Hepatic stellate cell (primary cell): ENCODE data around the gene SSBP2.
"Not testable (repeated sequence)": the region's sequence is repeated elsewhere in the genome, so short reads cannot be mapped to it uniquely, and the experiment has no call there.

Experiments used
- DNase-seq: peaks from one replicate; pipeline ENCODE4 v3.0.0; 2011; ENCODE audit warnings: low spot score

The SSBP2 gene

DNA sequence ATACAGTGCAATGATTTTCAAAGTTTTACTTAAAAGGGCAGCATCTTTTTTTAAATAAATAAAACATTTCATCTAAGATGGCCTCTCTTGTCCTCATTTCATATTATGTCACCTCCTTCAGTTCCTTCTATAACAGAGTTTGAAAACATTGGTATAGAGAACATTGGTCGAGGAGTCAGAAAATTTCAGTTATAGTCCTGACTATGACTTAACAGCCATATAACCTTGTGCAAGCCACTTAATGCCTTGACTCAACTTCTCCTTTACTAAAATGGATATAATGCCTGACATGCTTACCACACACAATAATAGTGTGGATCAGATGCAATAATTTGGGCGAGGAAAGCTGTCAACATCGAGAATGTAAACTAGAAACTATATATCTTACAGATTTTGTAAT lies 22.6 kb downstream of the SSBP2 start:
- DNase-seq = no peak

DNA sequence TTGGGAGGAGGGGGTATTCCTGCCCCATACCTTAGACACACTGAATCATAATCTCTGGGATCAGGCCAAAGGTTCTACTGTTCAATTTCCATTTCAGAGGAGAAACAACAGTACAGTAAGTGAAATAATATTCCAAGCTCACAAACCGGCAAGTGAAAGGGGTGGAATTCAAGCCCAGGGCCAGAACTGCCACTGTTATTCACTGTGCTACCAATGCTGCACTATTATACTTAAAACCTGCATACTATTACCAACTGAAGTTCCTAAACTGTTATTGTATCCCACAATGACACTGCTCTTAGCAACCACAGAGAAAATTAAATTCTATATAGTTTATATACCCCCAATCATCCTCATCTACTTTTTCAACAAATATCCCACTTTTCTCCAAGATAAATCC lies 24.6 kb downstream of the SSBP2 start:
- DNase-seq = no peak

DNA sequence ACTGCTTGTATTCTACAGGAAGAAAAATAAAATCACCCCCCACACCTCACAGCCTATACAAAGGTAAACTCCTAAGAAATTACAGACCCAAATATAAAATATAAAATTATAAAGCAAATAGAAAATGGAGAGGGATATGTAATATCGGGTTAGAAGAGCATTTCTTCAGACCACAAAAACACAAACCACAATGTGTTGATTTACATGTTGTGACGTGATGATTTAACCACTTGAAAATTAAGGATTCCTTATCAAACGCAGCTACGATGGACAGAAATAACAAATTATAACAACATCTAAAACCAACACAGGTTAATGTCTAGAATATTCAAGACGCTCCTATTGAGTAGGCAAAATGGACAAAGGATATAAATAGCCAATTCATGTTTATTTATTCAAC lies 26.3 kb downstream of the SSBP2 start:
- no peak for DNase-seq

DNA sequence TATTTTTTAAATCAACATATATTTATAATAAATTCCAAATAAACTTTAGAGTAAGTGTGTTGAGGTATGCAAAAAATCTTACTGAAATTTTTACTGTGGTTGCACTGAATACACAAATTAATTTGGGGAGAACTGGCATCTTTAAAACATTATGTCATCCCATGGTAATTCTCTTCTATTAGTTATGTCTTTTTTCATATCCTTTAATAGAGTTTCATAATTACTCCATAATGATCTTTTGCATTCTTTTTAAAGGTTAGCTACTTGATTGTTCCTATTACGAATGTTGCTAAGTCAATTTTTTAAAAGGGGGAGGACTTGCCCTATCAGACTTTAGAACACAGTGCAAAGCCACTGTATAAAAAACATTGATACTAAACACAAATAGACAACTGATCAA lies 26.8 kb downstream of the SSBP2 start:
- DNase-seq = no peak

DNA sequence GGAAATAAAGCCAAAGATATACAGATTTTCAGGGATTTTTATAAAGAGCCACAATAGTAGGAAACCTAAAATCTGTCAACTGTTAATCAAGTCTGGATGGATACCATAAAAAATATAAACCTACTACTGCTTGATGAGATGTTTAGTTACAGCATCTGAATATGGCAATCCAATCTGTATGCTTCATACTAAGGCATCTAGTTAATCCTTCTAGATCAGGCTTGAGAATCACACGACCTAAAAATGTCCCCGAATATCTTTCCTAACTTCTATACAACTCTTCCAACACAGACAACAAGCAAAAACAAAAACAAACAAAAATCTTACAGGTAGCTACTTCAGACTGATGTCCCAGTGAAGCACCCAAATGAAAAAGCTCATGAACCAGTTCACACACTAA lies 29.8 kb downstream of the SSBP2 start:
- DNase-seq = no peak

DNA sequence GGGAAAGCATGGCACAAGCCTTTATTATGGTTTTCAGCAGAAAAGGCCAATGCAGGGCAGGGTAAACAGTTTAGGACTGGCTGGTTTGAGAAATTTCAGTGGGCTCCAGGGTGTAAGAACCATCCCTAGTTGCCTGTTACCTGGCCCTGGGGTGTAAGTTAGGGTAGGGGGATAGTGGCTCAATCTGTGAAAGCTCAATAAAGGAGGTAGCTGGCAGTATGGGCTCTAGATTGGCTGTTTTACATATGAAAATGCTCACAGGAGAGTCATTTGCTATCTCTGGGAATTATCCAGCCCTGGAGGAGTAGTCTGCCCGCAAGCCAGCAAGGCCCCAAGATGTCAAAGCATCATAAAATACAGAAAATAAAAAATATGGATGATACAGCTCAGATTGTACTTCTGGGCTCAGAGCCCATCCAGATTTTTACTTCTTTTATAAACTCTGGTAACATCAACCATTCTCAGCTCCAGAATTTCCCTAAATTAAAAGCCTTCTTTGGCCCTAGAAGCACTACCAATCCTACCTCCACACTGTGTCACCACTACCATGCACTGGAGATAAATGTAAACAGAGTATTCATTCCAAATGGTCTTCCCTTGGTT lies 31.1 kb downstream of the SSBP2 start:
- DNase-seq = no peak

DNA sequence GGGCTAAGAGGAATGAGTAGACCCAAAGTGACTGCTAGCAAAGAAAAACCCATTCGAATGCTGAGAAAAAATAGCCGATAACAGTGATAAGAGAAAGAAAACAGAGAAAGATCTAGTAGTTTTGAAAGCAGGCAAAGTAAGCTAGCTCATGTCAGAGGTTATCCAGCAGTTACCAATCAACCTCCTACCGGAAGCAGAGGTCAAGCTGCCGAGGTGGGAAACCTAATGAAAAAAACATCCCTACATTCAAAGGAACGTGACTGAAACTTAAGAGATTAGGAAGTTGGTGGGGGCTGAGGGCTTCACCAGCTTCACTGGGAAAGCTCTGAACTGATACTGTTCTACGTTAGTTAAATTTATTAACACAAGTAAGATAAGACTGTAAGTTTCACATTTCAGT lies 32.6 kb downstream of the SSBP2 start:
- no peak for DNase-seq

DNA sequence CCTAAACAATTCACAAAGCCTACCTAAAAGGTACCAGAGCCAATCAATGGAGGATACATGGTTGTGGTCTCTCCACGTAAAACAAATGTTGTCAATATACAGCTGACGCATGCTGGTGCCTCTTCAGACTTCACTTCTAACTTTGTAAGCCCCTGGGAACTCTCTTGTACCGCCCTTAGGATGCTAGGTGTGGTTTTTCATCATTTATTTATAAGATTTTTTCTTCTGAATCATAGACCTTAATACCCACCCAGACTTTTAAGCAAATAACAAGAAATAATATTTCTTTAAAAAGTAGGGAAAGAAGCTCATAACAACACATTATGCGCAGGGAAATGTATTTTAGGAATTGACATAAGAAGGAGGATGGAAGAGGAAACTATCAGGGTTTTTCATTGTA lies 33.0 kb downstream of the SSBP2 start:
- DNase-seq = no peak

DNA sequence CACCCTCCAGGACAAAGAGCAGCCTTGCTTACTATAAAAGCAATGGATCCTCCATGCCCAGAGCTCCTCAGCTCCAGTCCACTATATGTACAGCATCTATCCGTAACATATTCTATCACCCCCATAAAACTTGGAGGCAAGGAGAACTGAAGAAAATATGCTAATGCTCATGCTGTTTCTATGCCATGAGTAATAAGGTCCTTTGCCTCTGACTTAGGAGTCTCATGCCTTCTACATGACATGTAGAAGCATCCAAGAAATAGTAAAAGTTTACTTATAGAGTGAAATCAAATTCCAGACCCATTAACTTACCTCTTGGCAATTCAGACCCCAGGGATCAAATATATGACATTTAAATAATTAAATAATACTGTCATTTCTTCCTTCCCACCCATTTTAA lies 33.7 kb downstream of the SSBP2 start:
- DNase-seq = peak; percentile 17

DNA sequence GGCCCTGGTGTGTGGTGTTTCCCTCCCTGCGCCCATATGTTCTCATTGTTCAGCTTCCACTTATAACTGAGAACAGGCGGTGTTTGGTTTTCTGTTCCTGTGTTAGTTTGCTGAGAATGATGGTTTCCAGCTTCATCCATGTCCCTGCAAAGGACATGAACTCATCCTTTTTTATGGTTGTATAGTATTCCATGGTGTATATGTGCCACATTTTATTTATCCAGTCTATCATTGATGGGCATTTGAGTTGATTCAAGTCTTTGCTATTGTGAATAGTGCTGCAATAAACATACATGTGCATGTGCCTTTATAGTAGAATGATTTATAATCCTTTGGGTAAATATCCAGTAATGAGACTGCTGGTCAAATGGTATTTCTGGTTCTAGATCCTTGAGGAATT lies 36.8 kb downstream of the SSBP2 start:
- not testable (repeated sequence) for DNase-seq

DNA sequence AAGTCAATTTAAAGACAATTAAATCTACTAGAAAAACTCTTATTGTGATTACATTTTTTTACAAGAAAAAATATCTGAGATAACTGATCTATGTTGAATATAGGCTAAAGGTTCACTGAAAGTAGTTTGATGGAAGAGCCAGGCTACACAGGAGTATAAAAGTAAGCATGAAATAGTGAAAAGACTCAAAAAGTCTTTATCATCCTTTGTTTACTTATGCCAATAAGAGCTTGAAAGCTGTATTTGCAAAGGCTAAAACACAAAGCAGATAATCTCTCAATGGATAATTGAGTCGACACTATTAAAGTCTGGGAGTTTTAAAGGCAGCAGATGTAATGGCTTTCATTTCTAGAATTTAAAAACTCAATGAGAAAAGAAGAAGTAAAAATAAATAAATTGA lies 42.0 kb downstream of the SSBP2 start:
- DNase-seq = no peak

DNA sequence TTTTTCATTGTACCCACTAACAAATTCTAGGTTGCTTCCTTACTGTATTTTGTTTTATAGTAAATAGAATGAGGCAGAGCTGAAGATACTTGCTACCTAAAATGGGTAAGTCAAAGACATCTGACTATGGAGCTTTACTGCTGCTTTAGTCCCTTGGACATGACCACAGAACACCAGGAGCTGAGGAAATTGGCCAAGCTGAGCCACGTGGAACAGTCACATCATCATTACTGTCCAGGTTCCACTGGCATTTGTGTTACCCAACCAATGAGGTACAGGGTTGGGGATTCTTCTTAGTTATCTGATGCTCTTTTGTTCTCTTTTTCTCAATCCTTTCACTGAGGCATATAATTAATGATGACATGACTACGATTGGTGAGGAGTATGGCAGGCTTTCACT lies 47.1 kb downstream of the SSBP2 start:
- no peak for DNase-seq

DNA sequence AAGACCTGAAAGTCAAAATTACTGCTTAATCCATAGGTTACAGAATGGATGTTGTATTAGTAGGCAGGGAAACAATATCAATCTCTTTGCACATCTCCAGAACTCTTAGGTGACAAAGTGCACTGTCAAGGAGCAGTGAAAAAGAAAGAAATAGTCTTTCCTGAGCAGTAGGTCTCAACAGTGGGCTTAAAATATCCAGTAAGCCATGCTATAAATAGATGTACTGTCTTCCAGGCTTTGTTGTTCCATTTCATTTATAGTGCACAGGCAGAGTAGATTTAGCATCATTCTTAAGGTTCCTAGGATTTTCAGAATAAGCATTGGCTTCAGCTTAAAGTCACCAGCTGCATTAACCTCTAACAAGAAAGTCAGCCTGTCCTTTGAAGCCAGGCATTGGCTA lies 50.7 kb downstream of the SSBP2 start:
- no peak for DNase-seq

DNA sequence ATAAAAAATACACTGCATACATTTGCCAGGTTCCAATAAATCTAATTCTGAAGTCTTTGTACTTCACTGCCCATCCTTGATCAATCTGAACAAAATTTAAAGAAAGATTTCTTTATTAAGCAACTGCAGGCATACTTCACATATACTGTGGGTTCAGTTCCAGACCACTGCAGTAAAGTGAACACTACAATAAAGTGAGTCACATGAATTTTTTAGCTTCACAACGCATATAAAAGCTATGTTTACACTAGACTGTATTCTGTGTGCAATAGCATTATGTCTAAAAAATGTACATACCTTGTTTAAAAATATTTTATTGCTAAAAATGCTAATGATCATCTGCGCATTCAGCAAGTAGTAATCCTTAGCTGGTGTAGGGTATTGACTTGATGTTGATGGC lies 52.1 kb downstream of the SSBP2 start:
- DNase-seq = no peak

DNA sequence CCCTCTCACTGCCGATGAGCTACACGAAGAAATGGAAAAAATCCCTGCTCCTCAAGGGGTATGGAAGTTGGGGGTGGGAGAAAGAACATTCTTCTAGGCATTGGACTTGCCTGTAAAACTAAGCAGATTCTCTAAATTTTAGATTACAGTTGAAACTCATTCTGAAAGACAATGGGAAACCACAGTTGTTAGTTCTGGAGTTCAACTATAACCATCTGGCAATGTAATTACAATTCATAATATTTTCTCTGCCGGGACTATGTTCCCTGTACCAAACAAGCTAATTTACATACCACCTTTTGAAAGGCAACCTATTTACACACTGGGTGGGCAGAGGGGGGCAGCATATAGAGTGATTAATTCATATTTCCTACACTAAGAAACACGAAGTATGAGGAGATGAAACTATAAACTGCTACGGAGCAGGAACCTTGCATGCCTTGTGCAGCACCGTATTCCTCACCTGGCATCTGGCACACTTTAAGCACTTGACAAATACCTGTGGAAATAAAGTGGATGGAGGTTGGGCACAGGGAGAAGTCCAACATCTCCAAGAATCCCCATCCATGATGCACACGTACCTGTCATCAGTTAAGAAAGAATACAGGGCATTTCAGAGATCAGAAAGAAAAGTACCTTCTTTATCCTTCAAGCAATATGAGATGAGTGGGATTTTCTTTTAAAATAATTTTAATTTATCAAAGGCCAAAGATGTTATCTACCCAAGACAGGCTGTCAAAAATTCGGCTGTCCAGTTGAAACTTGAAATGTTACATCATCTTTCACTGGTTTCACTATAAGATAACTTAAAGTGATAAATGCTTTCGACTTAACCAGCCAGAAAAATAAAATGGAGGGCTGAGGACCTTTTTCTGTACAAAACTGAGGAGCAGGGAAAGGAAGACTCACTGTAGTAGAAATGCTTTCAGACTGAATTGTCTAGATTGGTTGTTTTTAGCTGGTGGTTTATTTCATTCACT lies 54.2 kb downstream of the SSBP2 start:
- DNase-seq = no peak

DNA sequence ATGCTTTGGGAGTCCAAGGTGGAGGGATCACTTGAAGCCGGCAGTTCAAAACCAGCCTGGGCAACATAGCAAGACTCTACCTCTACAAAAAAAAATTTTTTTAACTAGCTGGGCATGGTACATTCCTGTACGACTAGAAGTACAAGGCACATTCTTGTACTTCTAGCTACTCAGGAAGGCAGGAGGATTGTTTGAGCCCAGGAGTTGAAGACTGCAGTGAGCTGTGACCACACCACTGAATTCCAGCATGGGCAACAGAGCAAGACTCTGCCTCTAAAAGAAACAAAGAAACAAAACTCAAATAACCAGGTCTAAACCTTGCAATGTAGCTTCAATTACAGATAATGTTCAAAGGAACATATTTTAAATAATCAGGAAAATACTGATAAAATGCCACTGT lies 56.2 kb downstream of the SSBP2 start:
- no peak for DNase-seq

DNA sequence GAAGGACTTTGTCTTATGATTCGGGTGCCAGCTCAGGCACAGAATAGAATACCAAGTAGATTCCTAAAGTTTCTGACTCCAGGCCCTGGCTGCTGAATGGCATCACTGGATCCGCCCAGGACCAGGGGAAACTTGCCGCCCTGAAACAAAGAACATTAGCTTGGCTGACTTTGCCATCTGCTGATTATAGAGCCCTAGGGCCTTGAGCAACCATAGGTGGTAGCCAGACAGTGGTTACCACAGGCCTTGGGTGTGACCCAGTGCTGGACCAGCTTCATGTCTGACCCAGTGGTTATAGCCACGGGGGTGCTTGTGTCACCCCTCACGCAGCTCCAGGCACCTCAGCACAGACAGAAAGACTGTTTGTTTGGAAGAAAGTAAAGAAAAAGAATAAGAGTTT lies 62.7 kb downstream of the SSBP2 start:
- DNase-seq = no peak

DNA sequence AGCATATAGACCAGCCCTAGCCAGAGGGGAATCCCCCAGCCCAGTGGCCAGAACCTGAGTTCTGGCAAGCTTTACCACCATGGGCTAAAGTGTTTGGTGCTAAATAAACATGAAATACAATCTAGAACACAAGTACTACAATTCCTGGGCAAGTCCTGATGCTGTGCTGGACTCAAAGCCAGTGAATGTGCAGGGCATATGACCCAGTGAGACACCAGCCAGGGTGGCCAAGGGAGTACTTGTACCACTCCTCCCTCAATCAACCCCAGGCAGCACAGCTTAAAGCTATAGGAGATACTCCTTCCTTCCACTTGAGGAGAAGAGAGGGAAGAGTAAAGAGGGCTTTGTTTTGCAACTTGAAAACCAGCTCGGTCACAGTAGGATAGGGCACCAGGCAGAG lies 63.6 kb downstream of the SSBP2 start:
- DNase-seq = no peak

DNA sequence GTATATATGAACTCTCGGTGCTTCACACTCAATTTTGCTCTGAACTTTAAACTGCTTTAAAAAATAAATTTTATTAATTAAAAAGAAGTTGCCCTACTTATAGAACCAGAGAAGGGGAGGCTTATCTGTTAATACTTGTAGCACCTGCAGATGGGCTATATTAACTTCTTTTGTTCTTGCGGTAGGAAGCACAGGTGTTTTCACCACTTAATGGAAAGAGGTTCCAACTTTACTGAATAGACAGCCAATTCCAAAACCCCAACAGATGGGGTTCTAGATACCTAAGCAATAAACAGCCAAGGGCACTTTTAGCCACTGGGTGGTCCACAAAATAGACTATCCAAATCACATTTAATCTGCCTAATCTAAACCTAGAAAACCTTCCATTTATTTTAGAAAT lies 65.4 kb downstream of the SSBP2 start:
- DNase-seq = no peak

DNA sequence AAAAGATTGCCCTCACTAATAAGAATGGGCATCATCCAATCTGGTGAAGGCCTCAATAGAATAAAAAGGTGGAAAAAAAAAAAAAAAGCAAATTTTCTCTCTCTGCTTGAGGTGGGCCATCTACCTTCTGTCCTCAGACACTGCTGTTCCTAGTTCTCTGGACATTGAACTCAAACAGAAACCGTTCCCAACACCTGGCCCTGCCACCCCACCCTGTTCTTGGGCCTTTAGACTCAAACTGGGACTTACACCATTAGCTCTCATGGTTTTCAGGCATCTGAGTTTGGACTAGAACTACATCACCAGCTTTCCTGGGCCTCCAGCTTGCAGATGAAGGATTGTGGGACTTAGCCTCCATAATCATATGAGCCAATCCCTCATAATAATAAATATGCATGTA lies 71.0 kb downstream of the SSBP2 start:
- DNase-seq = no peak

DNA sequence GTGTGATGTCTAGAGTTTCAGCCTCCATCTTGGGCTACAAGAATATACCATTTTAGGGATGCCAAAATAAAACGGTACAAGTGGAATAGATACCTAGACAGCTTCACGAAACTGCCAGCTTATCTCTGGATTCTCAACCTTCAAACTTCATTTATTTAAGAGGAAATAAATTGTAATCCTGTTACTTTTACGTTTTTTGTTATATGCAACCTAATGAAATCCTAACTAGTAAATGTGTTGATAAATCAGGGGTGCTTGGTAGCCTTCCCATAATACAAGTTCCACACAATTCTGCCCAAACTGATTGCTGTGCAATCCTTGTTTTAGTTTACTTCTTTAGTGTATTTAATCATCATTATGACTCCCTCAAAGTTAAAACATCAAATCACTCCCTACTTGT lies 75.5 kb downstream of the SSBP2 start:
- DNase-seq = no peak

DNA sequence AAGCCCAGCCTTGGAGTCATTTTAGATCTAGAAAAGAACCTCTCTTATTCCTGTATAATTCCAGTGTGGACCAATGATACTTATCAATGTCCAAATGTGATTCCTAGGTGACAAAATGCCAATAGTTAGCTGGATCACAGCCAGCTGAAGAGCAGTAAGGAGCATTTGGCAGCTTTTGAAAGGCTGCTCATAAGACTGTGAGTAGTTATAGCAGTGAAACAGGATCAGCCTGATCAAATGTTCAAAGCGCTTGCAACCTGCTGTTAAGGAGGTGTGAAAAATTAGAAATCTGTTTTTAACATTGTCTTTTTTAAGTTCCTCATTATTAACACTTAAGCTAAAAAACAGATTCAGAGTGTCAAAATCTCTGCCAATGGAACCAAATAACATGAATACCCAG lies 85.1 kb downstream of the SSBP2 start:
- DNase-seq = no peak

DNA sequence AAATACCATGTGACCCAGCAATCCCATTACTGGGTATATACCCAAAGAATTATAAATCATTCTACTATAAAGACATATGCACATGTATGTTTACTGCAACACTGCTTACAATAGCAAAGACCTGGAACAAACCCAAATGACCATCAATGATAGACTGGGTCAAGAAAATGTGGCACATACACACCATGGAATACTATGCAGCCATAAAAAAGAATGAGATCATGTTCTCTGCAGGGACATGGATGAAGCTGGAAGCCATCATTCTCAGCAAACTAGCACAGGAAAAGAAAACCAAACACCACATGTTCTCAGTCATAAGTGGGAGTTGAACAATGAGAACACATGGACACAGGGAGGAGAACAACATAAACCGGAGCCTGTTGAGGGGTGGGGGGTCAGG lies 90.3 kb downstream of the SSBP2 start:
- not testable (repeated sequence) for DNase-seq

DNA sequence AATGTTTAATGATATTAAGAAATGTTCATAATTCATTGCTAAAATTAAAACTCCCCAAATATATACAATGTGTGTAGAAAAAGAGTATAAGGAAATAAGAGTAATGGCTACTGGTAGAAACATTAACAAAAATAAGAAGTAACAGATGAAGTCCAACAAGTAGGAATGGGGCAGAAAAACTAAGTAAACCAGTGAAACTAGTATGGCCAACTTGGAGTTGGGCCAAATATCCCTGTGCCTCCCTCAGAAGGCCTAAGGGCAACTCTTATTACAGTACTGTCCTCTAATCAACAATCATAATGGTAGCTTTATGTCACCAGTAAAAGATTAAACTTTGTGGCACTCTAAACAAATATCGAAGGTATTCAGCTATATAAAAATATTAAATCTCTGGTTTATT lies 93.5 kb downstream of the SSBP2 start:
- DNase-seq = no peak
